GM12878 (cell line): ENCODE data around the gene RCVRN. TPM values are rescaled to one million over a fixed set of nuclear protein-coding genes. Genes with fewer than 3 reads are reported as not detected.

ENCODE experiments used
- ATAC-seq: fragments of 200-7000 bp; cut with Tn5 transposase; 3 replicates; pipeline ENCODE4 v1.9.1; 2020; ENCODE audit warnings: mild to moderate bottlenecking, moderate library complexity
- BruUV-seq: library from RNA; stranded (reverse); fragments of 400-500 nt; replicated peaks from 2 replicates; lab custom pipeline; 2021; lab: Mats Ljungman, UMichigan
- CTCF ChIA-PET: fragments of 300-600 bp; sonication (Branson Sonifier 250); formaldehyde crosslinking; extraction: SDS; loops from one replicate; lab custom pipeline; 2021; ENCODE audit warnings: inconsistent platforms; lab: Yijun Ruan, JAX
- POLR2A ChIA-PET: fragments of 350-600 bp; formaldehyde crosslinking; extraction: SDS; loops from one replicate; lab custom pipeline; 2021; ENCODE audit warnings: inconsistent platforms; lab: Charles Lee
- RAD21 ChIA-PET: fragments of 300-600 bp; sonication (Branson Sonifier 250); formaldehyde crosslinking; loops from one replicate; lab custom pipeline; 2023; ENCODE audit warnings: antibody characterized with exemption; ENCODE audit not compliant: unreplicated experiment; lab: Charles Lee
- SMC1A ChIA-PET: fragments of 300-600 bp; sonication (Branson Sonifier 250); formaldehyde crosslinking; loops from one replicate; lab custom pipeline; 2023; ENCODE audit not compliant: unreplicated experiment, uncharacterized antibody; lab: Charles Lee
- DNase-seq: peaks from one replicate; pipeline ENCODE4 v3.0.0-alpha.2; 2011; ENCODE audit warnings: low read depth, low spot score
- FAIRE-seq: peaks from 3 replicates; lab custom pipeline; 2011; peaks lifted over from hg19 to GRCh38; lab: Jason Lieb, UNC
- H2AFZ ChIP-seq: 2 replicates; pipeline ENCODE4 v1.6.0; 2011; ENCODE audit warnings: low read depth, low read length, control low read depth; ENCODE audit not compliant: control insufficient read depth
- H3K27ac ChIP-seq: 2 replicates; pipeline ENCODE4 v1.5.1; 2011; ENCODE audit warnings: control low read depth; ENCODE audit not compliant: control insufficient read depth, insufficient read depth
- H3K27me3 ChIP-seq, 2 experiments: replicated peaks in 1 of 2; 2 replicates each; pipeline versions ENCODE4 v1.6.0 to v1.6.1; 2011; ENCODE audit warnings: low read length in 1 of 2; ENCODE audit not compliant: control insufficient read depth in 2 of 2, insufficient read depth in 2 of 2
- H3K36me3 ChIP-seq, 2 experiments: 2 replicates each; pipeline ENCODE4 v1.5.1; 2011; ENCODE audit warnings: low read length in 1 of 2; ENCODE audit not compliant: control insufficient read depth in 2 of 2, insufficient read depth in 2 of 2
- H3K4me1 ChIP-seq: 2 replicates; pipeline ENCODE4 v1.6.1; 2011; ENCODE audit warnings: mild to moderate bottlenecking, low read length, moderate library complexity, mixed read lengths; ENCODE audit not compliant: control insufficient read depth, insufficient read depth
- H3K4me2 ChIP-seq: 2 replicates; pipeline ENCODE4 v1.6.0; 2011; ENCODE audit warnings: control low read depth; ENCODE audit not compliant: control insufficient read depth, insufficient read depth
- H3K4me3 ChIP-seq: fragments of 200-600 bp; sonication (generic); 2 replicates; pipeline ENCODE4 v1.5.1; 2016
- H3K79me2 ChIP-seq: 2 replicates; pipeline ENCODE4 v1.6.0; 2011; ENCODE audit warnings: low read length; ENCODE audit not compliant: control insufficient read depth, insufficient read depth
- H3K9ac ChIP-seq: 2 replicates; pipeline ENCODE4 v1.8.0; 2011; ENCODE audit warnings: low read length, control low read depth, mixed read lengths; ENCODE audit not compliant: control insufficient read depth, insufficient read depth
- H3K9me3 ChIP-seq: replicated peaks from 3 replicates; pipeline ENCODE4 v1.5.1; 2011; ENCODE audit warnings: mild to moderate bottlenecking, low read length; ENCODE audit not compliant: control insufficient read depth, insufficient read depth
- H4K20me1 ChIP-seq: 2 replicates; pipeline ENCODE4 v1.6.0; 2011; ENCODE audit not compliant: control insufficient read depth, insufficient read depth
- BHLHE40 ChIP-seq, 2 experiments: fragments of 450-650 bp in 1 of 2; IDR thresholded peaks; 2 replicates each; pipeline ENCODE4 v1.6.1; 2011 to 2017; ENCODE audit warnings: low read depth in 2 of 2, borderline replicate concordance in 1 of 2, improper control_type of control experiment in 1 of 2, low read length in 1 of 2, mild to moderate bottlenecking in 1 of 2
- E2F4 ChIP-seq: IDR thresholded peaks from 2 replicates; pipeline ENCODE4 v1.6.1; 2012; ENCODE audit warnings: low read depth, low read length, improper control_type of control experiment
- ESRRA ChIP-seq: IDR thresholded peaks from 2 replicates; pipeline ENCODE4 v1.6.1; 2012; ENCODE audit warnings: mild to moderate bottlenecking, low read length, improper control_type of control experiment
- HDAC2 ChIP-seq: fragments of 200-600 bp; sonication (generic); IDR thresholded peaks from 2 replicates; pipeline ENCODE4 v1.6.1; 2017
- MEF2B ChIP-seq: fragments of 450-650 bp; IDR thresholded peaks from 2 replicates; pipeline ENCODE4 v1.6.1; 2018; ENCODE audit warnings: mild to moderate bottlenecking, moderate library complexity; ENCODE audit not compliant: partially characterized antibody, poor library complexity, severe bottlenecking
- NBN ChIP-seq: fragments of 450-650 bp; IDR thresholded peaks from 2 replicates; pipeline ENCODE4 v1.6.1; 2016
- NFIC ChIP-seq: IDR thresholded peaks from 2 replicates; pipeline ENCODE4 v1.6.1; 2012; ENCODE audit warnings: low read depth, mild to moderate bottlenecking, inconsistent platforms, low read length, moderate library complexity
- NR2C1 ChIP-seq: fragments of 450-650 bp; IDR thresholded peaks from 2 replicates; pipeline ENCODE4 v1.6.1; 2017; ENCODE audit warnings: antibody characterized with exemption, mild to moderate bottlenecking, moderate library complexity
- NR2C2 ChIP-seq: IDR thresholded peaks from 2 replicates; pipeline ENCODE4 v1.6.1; 2011; ENCODE audit warnings: borderline replicate concordance, low read depth; ENCODE audit not compliant: control insufficient read depth, insufficient read length
- POLR2A ChIP-seq: IDR thresholded peaks from 2 replicates; pipeline ENCODE4 v1.6.1; 2011; ENCODE audit warnings: low read depth, mild to moderate bottlenecking, low read length
- POU2F2 ChIP-seq: IDR thresholded peaks from 3 replicates; pipeline ENCODE4 v1.6.1; 2011; ENCODE audit warnings: low read depth, mild to moderate bottlenecking, low read length, borderline replicate concordance
- SIN3A ChIP-seq: IDR thresholded peaks from 2 replicates; pipeline ENCODE4 v1.6.1; 2012; ENCODE audit warnings: low read depth, low read length, improper control_type of control experiment
- SMAD5 ChIP-seq: IDR thresholded peaks from 2 replicates; pipeline ENCODE4 v1.6.1; 2016; ENCODE audit warnings: antibody characterized with exemption, low read depth
- STAT3 ChIP-seq: IDR thresholded peaks from 2 replicates; pipeline ENCODE4 v1.6.1; 2011; ENCODE audit warnings: low read depth, low read length, improper control_type of control experiment
- SUPT20H ChIP-seq: IDR thresholded peaks from 2 replicates; pipeline ENCODE4 v1.6.1; 2011; ENCODE audit warnings: low read depth, mild to moderate bottlenecking, low read length, moderate library complexity, borderline replicate concordance; ENCODE audit not compliant: control insufficient read depth
- ZSCAN29 ChIP-seq: fragments of 450-650 bp; IDR thresholded peaks from 2 replicates; pipeline ENCODE4 v1.6.1; 2017; ENCODE audit warnings: mild to moderate bottlenecking, moderate library complexity
- WGBS: methylation state at CpG from one replicate; pipeline ENCODE4 v1.1.6; 2016; ENCODE audit warnings: low lambda C conversion rate; ENCODE audit not compliant: insufficient replicate concordance, insufficient coverage; ENCODE audit errors: missing lambda C conversion rate; 5-methylcytosine and 5-hydroxymethylcytosine counted together
- in situ Hi-C: fragments of 300-500 bp; cut with MboI; formaldehyde crosslinking; loops from 9 replicates; pipeline ENCODE4 v1.14.3; 2018; ENCODE audit warnings: mixed read lengths
- intact Hi-C: fragments of 100-400 bp; cut with micrococcal nuclease; formaldehyde crosslinking; loops from one replicate; pipeline ENCODE4 v1.14.2; 2022; ENCODE audit not compliant: unreplicated experiment
- polyA plus RNA-seq, 11 experiments: library from polyadenylated mRNA; depleted of rRNA in 4 of 11; unstranded in 6 of 11; stranded (reverse) in 5 of 11; fragments of >200 nt; fragmentation: Nextera tagmentation in 4 of 11; fragmentation: Illumina TruSeq in 1 of 11; extraction: Ambion mirVana in 4 of 11; extraction: Trizol in 1 of 11; gene quantifications; 1 replicate in 1 of 11; 2 replicates in 10 of 11; pipeline versions ENCODE4 v1.2.1 to v1.2.3, GENCODE V29; 2011 to 2016; ENCODE audit warnings: inconsistent platforms in 2 of 11, missing spikeins in 2 of 11, low read depth in 1 of 11
- total RNA-seq, 4 experiments: library from RNA; depleted of rRNA in 3 of 4; stranded (reverse); fragments of >200 nt in 3 of 4; fragmentation: Illumina TruSeq in 1 of 4; extraction: Trizol in 1 of 4; gene quantifications; 2 replicates each; pipeline versions ENCODE4 v1.2.1 to v1.2.3, GENCODE V29; 2013 to 2021

The RCVRN gene
- total and polyA plus RNA-seq, 10 of the 15 experiments (the other 5 are each of a cell fraction or from before 2014, with no cell fraction given): 0.07 to 0.23 (median 0.14) TPM; not detected in 6

GRCh38 chr17:9917801-9918200 is 12.7 kb upstream of the RCVRN start:
- Histone ChIP-seq H3K36me3 (no peaks in the 10 kb centered on the region; a peak in 1 of 4 replicates), H3K27ac (no peak overlapping the region), H3K4me3 (no peak overlapping the region), H3K9me3 (no peaks in the 10 kb centered on the region), H3K4me1 (no peaks in the 10 kb centered on the region), H2AFZ (no peak overlapping the region), H3K4me2 (no peak overlapping the region), H3K27me3 (no peaks in the 10 kb centered on the region), H3K9ac (no peak overlapping the region), H3K79me2 (no peaks in the 10 kb centered on the region), H4K20me1 (no peaks in the 10 kb centered on the region)
- POLR2A ChIA-PET: no interaction called here
- intact Hi-C loops: no loop called here
- WGBS: 78% methylated on average over 17 of the region's 19 CpGs
- ATAC-seq: no peak
- RAD21 ChIA-PET: no interaction called here
- SMC1A ChIA-PET: no interaction called here
- in situ Hi-C loops: no loop called here
- DNase-seq: no peak
- CTCF ChIA-PET: interaction anchor here (1.3 kb wide), 1 partner anchor 697 kb away, joined by 5 read pairs; no protein-coding TSS in a partner anchor
- TF ChIP-seq E2F4 (no peak), SIN3A (no peak), POU2F2 (no peak), STAT3 (no peak), SUPT20H (no peak), NR2C2 (no peak), POLR2A (no peak), SMAD5 (no peak), NBN (no peak), ZSCAN29 (no peak), NFIC (no peak), NR2C1 (no peak), BHLHE40 (IDR thresholded peaks at IDR 0.05; ENCODE audit: borderline replicate concordance in 1 of 2, low read depth in 2 of 2, low read length in 1 of 2) (no peak), ESRRA (no peak), HDAC2 (no peak), MEF2B (no peak)
- FAIRE-seq: no peak
- no TSS peak for BruUV-seq
